HG02840 (cell line): ENCODE data around the gene BAIAP2.
"Not testable (repeated sequence)": the region's sequence is repeated elsewhere in the genome, so short reads cannot be mapped to it uniquely, and the experiment has no call there.

Source experiments
- ATAC-seq: cut with Tn5 transposase; IDR thresholded peaks from one replicate; pipeline ENCODE4 v1.9.1; 2021; ENCODE audit warnings: mild to moderate bottlenecking, moderate library complexity, moderate number of reproducible peaks; ENCODE audit not compliant: unreplicated experiment, low FRiP score

BAIAP2 gene

GRCh38 chr17:81065500-81065899 is 30.5 kb downstream of the BAIAP2 start:
- no peak for ATAC-seq

GRCh38 chr17:81066072-81066471 is 31.1 kb downstream of the BAIAP2 start:
- ATAC-seq, result no peak

- ATAC-seq, result no peak
Observed at GRCh38 chr17:81066771-81067315, 31.9 kb downstream of the BAIAP2 start.

- ATAC-seq, result no peak
Observed at GRCh38 chr17:81067391-81067811, 32.5 kb downstream of the BAIAP2 start.

- no peak for ATAC-seq
Observed at GRCh38 chr17:81068411-81069134, 33.6 kb downstream of the BAIAP2 start.

- no peak for ATAC-seq
Observed at GRCh38 chr17:81069135-81069645, 34.2 kb downstream of the BAIAP2 start.

- ATAC-seq, result no peak
Observed at GRCh38 chr17:81070541-81071246, 35.7 kb downstream of the BAIAP2 start.

- no peak for ATAC-seq
Observed at GRCh38 chr17:81071761-81072741, 37.1 kb downstream of the BAIAP2 start.

GRCh38 chr17:81073967-81074839 is 39.3 kb downstream of the BAIAP2 start:
- ATAC-seq, result no peak

- ATAC-seq, result no peak
Observed at GRCh38 chr17:81074875-81075274, 39.9 kb downstream of the BAIAP2 start.

GRCh38 chr17:81075307-81075706 is 40.4 kb downstream of the BAIAP2 start:
- no peak for ATAC-seq

- ATAC-seq, result no peak
Observed at GRCh38 chr17:81076141-81076679, 41.3 kb downstream of the BAIAP2 start.

- ATAC-seq, result not testable (repeated sequence)
Observed at GRCh38 chr17:81078026-81078913, 43.3 kb downstream of the BAIAP2 start.

GRCh38 chr17:81080019-81080418 is 45.1 kb downstream of the BAIAP2 start:
- no peak for ATAC-seq

- no peak for ATAC-seq
Observed at GRCh38 chr17:81081222-81082176, 46.5 kb downstream of the BAIAP2 start.

GRCh38 chr17:81082177-81083073 is 47.5 kb downstream of the BAIAP2 start:
- no peak for ATAC-seq
